Fibroblast of the conjunctiva (primary cell): ENCODE measurements around the gene ARHGEF18.
A peak's percentile ranks its signal among the peaks of the same experiment; 100 is the strongest.

Source experiments
- DNase-seq: peaks from one replicate; pipeline ENCODE4 v3.0.0-alpha.2; 2010; ENCODE audit warnings: low read depth

The ARHGEF18 gene

DNA sequence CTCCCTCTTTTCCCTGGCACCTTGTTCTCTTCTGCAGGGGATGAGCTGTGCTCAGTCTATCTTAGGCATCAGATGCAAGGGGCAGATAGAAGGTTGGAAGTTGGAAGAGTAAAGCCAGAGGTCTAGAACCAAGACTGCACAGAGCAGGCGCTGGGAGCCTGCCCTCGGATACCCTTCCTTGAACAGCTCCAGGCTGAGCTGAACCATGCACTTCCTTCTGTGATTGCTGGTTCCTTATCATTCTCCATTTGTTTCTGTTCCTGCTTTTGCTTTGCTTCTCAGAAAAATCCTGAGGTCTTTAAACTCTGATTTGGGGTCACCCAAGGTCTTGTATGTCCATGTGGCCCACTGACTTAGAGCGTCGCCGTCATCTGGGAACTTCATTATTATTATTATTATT lies 36.3 kb downstream of the ARHGEF18 start:
- no peak for DNase-seq

DNA sequence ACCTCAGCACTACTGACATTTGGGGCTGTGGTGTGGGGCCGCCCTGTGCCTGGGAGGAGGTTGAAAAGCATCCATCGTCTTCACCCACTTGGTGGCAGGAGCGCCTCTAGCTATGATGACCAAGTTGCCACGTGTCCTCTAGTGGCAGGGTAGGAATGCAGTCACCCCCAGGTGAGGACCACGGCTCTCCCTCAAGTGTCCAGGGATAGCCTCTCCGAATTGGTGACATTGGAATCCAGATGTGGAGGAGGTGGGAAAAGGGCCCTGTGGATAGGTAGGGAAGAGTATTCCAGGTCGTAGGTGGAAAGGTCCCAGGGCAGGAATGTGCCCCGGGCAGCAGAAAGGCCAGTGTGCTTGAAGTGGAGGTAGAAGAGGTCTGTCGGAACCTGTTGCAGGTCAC lies 37.6 kb downstream of the ARHGEF18 start:
- DNase-seq, result no peak

GRCh38 chr19:7386769-7387168 lies 38.0 kb downstream of the ARHGEF18 start:
- DNase-seq, result no peak

- DNase-seq, result no peak
These were observed 42.5 kb downstream of the ARHGEF18 start for GRCh38 chr19:7391218-7391670.

- no peak for DNase-seq
These were observed 44.7 kb downstream of the ARHGEF18 start for GRCh38 chr19:7393459-7393858.

DNA sequence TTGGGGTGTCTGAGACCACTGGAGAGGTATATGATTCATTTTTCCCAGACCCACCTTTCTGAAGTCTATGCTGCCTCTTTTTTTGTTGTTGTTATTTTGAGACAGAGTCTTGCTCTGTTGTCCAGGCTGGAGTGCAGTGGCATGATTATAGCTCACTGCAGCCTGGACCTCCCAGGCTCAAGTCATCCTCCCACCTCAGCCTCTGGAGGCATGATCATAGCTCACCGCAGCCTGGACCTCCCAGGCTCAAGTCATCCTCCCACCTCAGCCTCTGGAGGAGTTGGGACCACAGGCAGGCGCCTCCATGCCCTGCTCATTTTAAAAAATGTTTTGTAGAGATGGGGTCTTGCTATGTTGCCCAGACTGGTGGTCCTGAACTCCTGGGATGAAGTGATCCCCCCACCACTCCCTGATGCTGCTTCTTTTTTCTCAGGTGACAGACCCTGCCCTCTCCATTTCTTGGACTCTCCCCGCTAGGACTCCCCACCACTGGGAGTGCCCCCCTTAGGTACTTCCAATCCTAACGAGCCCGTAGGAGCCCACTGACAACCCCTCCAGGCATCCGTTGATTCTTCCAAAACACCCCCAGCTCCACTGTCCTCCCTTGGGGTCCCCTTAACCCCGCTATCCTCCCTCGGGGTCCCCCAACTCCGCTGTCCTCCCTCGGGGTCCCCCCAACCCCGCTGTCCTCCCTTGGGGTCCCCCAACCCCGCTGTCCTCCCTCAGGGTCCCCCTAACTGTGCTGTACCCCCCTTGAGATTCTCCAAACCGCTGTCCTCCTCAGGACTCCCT lies 45.4 kb downstream of the ARHGEF18 start:
- DNase-seq, result no peak

DNA sequence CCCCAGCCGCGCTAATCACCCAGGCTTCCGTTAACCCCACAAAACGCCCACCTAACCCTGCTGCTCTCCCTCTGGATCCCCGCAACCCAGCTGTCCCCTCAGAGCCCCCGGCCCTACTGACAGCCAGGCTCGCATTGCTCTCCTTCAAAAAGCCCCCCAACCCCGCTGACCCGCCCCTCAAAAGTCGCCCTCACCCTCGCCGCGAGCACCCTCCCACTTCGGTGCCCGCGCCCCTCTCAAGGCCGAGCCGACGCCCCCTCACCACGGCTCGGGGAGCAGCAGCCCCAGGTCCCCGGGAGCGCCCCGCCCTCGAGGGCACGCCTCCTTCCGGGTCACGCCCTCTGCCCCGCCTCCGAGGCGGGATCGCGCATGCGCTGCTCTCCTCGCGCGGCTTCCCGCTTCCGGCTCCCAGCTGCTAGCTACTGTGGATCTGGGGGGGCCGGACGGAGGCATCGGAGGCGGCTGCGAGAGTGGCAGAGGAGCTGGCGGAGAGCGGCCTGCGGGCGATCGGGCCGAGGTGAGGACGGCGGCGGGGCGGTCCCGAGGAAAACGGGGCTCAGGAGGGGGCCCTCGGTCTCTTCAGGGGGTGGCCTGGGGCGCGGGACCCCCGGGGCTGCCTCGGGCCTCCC lies 46.1 kb downstream of the ARHGEF18 start:
- DNase-seq, result peak; percentile 83

DNA sequence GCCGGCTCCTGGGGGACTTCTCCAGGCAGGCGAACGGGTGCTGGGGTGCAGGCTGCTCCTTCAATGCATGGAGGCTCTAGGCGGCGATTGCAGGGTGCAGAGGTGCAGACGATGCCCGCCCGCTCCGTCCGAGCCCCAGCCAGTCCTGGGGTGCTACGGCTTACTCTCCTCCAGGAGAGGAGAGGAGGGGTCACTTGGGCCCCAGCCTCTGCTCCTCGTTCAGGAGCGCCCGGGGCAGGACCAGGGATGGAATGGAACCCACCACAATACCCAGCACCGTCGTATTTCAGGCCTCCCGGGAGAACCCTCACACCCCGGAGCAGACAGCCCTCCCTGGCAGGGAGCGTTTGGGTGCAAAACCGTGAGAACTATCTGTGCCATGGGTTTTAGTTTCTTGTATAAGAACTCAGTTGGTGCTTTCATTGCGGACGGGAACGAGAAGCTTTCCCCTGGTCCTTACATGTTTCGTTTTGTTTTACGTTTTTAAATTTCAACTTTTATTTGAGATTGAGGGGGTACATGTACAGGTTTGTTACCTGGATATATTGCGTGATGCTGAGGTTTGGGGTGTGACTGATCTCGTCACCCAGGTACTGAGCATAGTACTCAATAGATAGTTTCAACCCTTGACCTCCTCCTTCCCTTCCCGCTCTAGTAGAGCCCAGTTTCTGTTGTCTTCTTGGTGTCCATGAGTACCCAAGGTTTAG lies 46.8 kb downstream of the ARHGEF18 start:
- DNase-seq, result no peak

DNA sequence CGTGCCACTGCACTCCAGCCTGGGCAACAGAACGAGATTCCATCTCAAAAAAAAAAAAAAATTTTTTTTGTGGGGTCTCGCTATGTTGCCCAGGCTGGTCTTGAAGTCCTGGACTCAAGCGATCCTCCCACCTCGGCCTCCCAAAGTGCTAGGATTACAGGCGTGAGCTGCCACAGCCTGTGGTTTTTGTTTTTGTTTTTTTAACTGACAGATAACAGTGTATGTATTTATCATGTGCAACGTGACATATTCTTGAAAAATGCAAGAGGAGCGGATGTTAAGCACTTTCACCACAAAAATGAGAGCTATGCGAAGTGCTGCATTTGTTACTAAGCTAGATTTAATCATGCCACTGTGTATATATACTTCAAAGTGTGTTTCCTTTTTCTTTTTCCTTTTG lies 49.0 kb downstream of the ARHGEF18 start:
- peak; percentile 38 for DNase-seq
